ENCODE results near the gene DGCR6L.
A peak's percentile ranks its signal among the peaks of the same experiment; 100 is the strongest.
"Not testable (repeated sequence)": the region's sequence is repeated elsewhere in the genome, so short reads cannot be mapped to it uniquely, and the experiment has no call there.

Gene DGCR6L

DNA sequence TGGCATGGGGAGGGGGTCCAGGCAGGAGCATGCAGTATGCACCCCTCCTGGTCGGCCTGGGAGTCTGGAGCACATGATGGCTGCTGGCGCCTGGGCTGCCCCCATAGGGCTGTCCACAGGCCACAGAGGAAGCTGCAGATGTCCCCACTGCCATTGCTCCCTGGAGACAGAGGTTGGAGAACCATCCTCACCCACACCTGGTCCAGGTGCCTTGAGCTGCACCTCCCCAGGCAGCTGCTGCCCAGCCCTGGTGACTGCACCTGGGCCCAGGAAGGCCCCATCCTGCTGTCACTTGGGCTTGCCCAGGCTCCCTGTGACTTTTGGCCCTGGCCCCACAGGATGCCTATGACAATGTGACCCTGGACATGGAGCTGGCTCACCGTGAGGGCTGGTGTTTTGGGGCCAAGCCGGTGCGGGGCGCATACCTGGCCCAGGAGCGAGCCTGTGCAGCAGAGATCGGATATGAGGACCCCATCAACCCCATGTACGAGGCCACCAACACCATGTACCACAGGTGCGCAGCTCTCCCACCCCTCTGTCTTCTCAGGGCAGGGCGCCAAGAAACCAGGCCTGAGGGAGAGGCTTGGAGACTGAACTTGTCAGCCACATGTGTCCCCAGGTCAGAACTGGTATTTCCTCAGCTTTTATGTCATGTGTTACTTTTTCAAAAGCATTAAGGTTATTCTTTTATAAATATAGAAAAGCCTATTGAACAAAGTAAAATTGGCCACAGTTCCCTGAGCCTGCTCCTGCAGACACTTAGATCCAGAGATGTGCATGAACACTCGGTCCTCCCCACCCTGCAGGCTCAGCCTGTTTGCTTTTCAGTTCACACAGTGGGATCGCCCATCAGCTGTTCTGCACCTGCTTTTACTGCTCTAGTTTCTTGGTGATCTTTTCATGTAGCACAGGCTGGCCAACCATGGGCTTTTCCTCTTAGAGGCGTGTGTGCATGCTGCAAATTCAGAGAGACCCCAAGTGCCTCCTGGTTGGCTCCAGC, 12.1 kb downstream of the DGCR6L start:
- DNase-seq: not testable (repeated sequence)

DNA sequence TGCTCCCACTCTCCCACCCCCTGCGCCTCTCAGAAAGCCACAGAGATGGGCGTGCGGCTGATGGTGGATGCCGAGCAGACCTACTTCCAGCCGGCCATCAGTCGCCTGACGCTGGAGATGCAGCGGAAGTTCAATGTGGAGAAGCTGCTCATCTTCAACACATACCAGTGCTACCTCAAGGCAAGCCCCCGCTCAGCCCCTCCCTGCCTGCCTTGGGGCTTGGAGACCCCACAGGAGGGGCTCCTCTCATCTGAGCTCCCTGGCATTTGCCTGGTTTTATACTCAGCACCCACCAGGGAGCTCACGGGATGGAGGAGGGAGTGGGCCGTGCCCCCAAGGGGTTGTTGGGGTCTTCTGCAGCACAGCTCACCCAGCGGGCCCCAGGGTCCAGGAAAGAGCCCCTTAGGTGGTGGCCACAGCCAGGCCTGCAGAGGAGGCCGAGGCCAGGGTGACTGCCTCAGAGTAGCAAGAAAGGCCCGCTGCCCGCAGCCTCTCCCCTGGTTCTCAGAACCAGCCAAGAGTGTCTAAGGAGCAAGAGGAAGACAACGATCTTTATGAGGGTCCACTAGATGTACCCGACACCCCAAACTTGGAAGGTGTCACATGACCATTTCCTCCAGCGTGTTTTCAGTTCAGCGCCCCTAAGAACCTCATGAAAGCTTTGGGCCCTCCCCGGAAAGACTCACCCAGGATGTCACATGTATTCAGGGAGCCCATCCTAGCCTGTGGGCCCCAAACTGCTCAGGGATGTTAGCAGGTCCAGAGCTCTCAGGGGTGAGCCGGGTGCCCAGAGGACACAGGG, 13.0 kb downstream of the DGCR6L start:
- not testable (repeated sequence) for DNase-seq

DNA sequence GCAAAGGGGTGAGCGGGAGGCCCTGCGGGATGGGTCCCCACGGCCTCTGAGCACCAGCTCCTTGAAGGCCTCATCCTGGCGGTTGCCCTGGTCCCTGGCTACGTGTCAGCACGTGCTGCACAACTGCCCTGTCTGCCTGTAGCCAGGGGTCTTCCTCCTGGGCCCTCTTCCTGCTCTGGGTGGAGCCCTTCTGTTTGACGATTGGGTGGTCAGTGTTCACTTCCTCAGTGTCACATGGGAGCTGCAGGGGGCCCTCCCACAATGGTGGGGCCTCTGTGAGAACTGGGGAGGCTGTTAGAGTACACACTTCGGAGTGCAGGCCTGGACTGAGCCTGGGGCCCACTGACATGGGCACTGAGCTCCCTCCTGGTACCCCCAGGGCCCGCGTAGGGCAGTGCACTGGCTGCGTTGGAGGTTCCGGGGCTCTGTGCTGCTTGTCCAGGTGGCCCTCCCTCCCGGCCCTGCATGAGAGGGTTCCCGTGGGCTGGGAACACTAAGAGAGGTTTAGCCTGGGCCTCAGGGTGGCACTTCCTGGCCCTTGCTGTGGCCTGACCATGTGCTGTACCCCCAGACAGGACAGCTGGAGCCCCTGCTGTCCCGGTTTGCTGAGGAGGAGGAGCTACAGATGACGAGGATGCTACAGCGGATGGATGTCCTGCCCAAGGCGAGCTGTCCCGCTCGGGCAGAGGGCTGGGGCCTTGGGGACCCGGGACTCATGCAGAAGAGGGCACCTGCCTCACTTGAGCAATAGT, 13.8 kb downstream of the DGCR6L start:
- no peak for DNase-seq

GRCh38 chr22:20305230-20305893, 14.5 kb downstream of the DGCR6L start:
- DNase-seq: not testable (repeated sequence)

GRCh38 chr22:20304646-20305045, 15.2 kb downstream of the DGCR6L start:
- DNase-seq: no peak

DNA sequence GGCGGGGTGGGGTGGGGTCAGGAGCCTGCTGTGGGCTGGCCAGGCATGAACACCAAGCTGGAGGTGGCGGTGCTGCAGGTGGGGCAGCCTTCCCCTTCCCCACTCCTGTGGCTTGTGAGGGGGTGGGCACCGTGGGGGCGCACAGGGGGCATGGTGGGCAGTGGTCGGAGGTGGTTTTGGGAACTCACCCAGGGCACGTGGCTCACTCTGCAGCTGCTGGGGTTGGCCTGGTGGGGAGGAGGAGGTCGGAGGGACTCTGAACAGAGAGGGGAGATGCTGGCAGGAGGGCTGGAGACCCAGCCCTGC, 16.7 kb downstream of the DGCR6L start:
- not testable (repeated sequence) for DNase-seq

- no peak for DNase-seq
These were observed 17.2 kb downstream of the DGCR6L start for GRCh38 chr22:20302438-20303228.

DNA sequence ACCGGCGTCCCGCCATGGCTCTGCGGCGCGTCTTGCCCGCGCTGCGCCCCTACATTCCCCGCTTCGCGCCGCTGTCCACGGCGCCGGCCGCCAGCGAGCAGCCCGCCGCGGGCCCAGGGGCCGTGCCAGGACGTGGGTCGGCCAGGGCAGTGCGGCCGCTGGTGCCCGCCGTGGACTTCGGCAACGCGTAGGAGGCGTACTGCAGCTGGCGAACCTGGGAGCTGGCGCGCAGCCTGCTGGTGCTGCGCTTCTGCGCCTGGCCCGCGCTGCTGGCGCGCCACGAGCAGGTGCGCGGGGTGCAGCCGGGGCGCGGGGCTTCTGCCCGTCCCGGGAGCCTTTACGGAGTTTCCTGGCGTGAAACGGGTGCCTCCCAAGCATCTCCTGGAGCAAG, 20.1 kb downstream of the DGCR6L start:
- no peak for DNase-seq

DNA sequence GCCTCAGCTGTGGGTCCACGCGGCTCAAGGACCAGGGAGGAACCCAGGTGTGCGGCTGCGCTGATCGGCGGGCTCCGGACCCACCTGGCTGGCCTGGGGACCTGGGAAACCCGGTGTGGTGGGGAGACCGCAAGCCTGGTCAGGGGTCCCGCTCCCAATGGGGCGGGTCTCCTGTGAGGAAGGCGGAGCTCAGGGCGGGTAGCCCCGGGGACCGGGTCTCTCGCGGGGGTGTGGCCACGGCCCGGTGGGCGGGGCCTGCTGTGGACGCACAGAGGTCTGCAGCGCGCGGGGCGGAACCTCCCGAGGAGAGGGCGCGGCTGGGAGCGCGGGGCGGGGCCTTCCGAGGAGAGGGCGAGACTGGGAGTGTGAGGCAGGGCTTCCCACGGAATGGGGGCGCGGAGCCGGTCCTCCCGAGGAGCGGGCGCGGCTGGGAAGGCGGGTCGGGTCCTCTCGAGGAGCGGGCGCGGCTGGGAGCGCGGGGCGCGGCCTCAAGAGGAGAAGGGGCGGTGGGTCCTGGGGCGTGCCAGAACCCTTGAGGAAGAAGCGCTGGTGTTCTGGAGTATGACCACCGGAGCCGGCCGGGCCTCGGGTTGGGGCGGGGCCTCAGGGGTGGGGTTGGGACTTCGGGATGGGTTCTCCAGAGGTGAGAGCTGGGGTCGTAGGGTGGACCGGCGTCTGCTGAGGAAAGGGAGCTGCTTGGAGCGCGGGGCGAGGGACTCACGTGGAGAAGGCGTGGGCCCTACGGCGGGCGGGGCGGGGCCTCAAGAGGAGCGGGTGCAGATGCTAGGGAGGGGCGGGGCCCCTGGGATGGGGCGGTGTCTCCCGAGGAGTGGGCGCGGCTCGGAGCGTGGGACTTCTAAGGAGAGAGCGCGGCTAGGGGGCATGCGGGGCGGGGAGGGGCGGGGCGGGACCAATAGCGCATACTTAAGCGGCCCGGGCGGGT, 20.8 kb downstream of the DGCR6L start:
- DNase-seq: peak; percentile 93

DNA sequence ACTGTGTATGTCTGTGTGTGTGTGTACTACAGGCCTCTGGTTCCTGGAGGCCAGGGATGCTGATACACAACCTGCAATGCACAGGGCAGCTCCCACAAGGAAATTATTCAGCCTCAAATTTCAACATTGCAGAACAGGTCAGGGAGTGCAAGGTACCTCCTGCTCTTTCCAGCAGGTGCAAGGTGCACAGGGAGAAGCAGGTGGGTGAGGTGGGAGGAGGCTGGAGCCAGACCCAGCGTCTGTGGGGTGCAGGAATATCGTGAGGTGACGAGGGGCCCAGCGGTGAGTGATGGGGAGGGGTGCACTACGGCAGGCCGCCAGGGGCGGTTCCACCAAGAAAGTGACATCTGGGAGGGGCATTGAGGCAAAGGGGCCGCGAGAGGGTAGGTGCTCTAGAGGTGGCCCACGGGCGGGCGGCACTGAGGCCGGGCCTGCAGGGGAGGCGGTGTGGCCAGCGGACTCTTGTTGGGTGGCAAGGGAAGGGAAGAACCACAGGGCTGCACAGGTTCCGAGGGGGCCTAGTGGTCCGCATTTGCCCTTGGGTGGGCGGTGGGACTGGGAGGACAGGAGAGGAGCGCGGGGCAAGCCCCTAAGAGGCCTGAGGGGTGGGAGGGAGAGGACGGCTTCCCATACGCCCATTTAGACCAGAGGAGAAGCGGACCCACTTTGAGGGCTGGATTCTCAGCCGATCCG, 21.6 kb downstream of the DGCR6L start:
- peak; percentile 6 for DNase-seq

- no peak for DNase-seq
These were observed 22.3 kb downstream of the DGCR6L start for GRCh38 chr22:20297414-20298109.

- no peak for DNase-seq
These were observed 23.3 kb downstream of the DGCR6L start for GRCh38 chr22:20296598-20296997.

DNA sequence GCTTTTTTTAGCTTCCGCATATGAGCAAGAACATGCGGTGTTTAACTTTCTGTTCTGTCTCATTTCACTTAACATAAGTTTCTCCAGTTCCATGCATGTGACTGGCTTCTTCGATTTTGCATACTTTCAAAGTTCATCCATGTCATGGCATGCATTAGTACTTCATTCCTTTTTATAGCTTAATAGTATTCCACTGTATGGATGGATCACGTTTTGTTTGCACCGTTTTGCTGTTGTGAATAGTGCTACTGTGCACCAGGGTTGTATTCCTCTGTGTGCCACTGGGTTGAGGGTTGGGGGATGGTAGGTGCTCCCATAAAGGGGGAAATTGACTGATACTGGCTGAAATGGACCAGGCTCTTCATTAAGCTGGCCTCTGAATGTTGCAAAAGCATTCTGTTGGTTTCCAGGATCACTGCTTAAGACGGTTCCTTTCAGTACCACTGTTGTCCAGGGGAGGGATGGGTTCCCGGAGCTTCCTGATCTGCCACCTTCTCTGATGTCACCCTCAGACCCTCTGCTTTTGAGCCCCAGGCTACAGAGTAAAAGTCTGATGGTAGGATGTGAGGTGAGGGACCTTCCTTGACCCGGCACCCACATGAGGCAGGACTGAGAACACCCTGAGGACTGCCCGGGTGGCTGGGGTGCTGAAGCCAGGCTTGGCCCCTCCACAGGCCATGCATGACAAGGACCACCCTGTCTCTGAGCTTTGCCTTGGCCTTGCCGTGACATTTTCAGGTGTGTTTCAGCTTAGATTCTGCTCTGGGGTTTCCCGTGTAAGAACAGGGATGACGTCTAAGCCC, 24.4 kb downstream of the DGCR6L start:
- no peak for DNase-seq

DNA sequence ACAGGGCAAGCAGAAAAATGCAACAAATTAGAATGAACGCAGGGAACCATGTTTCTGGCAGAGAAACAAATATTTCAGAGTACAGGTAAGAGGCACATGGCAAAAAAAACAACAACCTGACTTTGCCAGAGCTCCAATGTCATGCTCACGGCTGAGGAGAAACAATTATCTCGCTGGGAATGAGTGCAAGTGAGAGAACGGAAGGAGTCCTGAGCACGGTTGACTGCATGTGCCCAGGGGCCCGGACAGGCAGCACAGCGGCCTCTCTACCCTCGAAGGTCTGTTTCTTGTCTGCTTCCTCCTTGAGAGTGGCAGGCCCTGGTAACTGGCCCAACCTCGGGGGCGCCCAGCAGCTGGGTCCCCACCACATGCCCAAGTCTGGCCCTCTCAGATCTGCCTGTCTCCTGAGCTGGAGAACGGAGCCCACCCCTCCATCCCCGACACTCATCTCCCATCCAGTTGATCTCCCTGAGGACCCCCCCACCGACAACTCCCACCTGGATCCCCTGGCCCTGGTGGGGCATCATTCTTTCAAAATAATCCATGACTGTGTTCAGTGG, 27.1 kb downstream of the DGCR6L start:
- DNase-seq: no peak

GRCh38 chr22:20292108-20292507, 27.8 kb downstream of the DGCR6L start:
- no peak for DNase-seq

GRCh38 chr22:20291604-20292063, 28.2 kb downstream of the DGCR6L start:
- no peak for DNase-seq

DNA sequence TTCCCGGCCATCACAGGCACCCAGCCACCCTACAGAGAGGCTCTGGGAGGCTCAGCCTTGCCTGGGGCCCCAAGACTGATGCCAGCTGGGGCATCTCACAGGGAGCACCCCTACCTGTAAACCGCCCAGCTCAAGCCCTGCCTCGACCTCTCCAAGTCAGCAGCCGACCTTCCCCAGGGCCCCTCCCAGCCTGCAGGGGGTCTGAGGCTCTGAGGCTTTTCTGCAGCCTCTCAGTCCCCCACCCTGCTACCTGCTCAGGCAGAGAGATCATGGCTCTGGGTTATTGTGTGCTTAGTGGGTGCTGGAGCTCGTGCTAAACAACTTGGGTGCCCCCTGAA, 28.6 kb downstream of the DGCR6L start:
- DNase-seq: no peak
